ENCODE data around the gene TMEM132C. TPM values are rescaled to one million over a fixed set of nuclear protein-coding genes. Genes with fewer than 3 reads are reported as not detected.

Gene TMEM132C
- total and polyA plus RNA-seq, 2 donors (not counting 3 experiments of a cell fraction or from before 2014, with no cell fraction given): not detected

DNA sequence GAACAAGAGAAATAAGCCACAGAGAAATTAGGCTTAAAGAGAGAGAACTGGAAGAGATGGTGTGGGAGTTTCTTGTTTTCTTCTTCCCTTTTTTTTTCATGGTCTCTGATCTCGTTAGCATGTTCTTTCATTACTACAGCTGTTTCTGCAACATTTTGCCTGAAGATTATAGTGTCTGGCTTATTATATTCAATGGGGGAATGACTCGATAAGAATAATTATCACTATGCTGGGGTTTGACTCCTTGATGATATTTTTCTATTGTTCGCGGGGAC is 70.0 kb downstream of the TMEM132C start:
- H3K27ac ChIP-seq (ENCODE audit: insufficient read depth, low read depth, low read length): no peak overlapping the region
- ChIA-PET POLR2A (no interaction called here), CTCF (no interaction called here)
- intact Hi-C loops (cut with micrococcal nuclease): no loop called here
- H3K79me2 ChIP-seq (ENCODE audit: control insufficient read depth, insufficient read depth, low read length): no peaks in the 10 kb centered on the region
- H3K9me3 ChIP-seq (replicated peaks; ENCODE audit: control insufficient read depth, insufficient read depth, low read length): peaks cover 8% of the 10 kb centered on the region
- FAIRE-seq (no peak), DNase-seq (ENCODE audit: low read depth, low spot score) (no peak)
- H3K4me3 ChIP-seq (replicated peaks in 1 of 3; ENCODE audit: insufficient read depth in 1 of 3, low read depth in 1 of 3, low read length in 3 of 3): no peak overlapping the region
- no TSS peak for BruUV-seq (replicated peaks)
- H3K27me3 ChIP-seq (ENCODE audit: control insufficient read depth in 2 of 2, insufficient read depth in 2 of 2, low read length in 2 of 2): no peaks in the 10 kb centered on the region
- no peaks in the 10 kb centered on the region for H3K4me1 ChIP-seq (ENCODE audit: control insufficient read depth, extremely low read depth, insufficient read depth, low read length)
- TF ChIP-seq CTCF (IDR thresholded peaks at IDR 0.05; ENCODE audit: extremely low read depth in 1 of 2, insufficient read depth in 1 of 2, low read depth in 1 of 2, low read length in 2 of 2) (no peak), MAX (IDR thresholded peaks at IDR 0.05; ENCODE audit: insufficient read depth, insufficient read length) (no peak), JUN (IDR thresholded peaks at IDR 0.05; ENCODE audit: borderline replicate concordance, insufficient read depth, insufficient read length, low read depth) (no peak), POLR2A (IDR thresholded peaks at IDR 0.05; ENCODE audit: low read depth, low read length) (no peak), POLR2AphosphoS5 (IDR thresholded peaks at IDR 0.05; ENCODE audit: insufficient read depth, low read depth, low read length) (no peak), EZH2 (IDR thresholded peaks at IDR 0.05; ENCODE audit: borderline replicate concordance, low read depth, low read length, severe bottlenecking) (no peak), FOS (IDR thresholded peaks at IDR 0.05; ENCODE audit: borderline replicate concordance, insufficient read depth, low read length) (no peak), MYC (IDR thresholded peaks at IDR 0.05; ENCODE audit: low read depth, low read length) (no peak), GATA2 (IDR thresholded peaks at IDR 0.05; ENCODE audit: insufficient read depth, insufficient read length, low read depth, low read length) (no peak)
- no peak overlapping the region for H2AFZ ChIP-seq (ENCODE audit: low read depth, low read length)
- H3K36me3 ChIP-seq (ENCODE audit: control insufficient read depth in 2 of 2, extremely low read depth in 1 of 2, insufficient read depth in 2 of 2, low read length in 2 of 2): no peaks in the 10 kb centered on the region
- no peaks in the 10 kb centered on the region for H3K9me1 ChIP-seq (replicated peaks; ENCODE audit: control insufficient read depth, extremely low read depth, insufficient read depth, low read length)
- no peak overlapping the region for H3K9ac ChIP-seq (replicated peaks; ENCODE audit: extremely low read depth, insufficient read depth, low read length)
- dilution Hi-C loops (cut with MboI; ENCODE audit: extremely low pct_ligation_motif_present, low sequenced_read_pairs): no loop called here
- no peaks in the 10 kb centered on the region for H4K20me1 ChIP-seq (replicated peaks; ENCODE audit: control insufficient read depth, extremely low read depth, insufficient read depth, low read length)
- no peak overlapping the region for H3K4me2 ChIP-seq (ENCODE audit: insufficient read depth, low read length)

Data from endothelial cell of umbilical vein (primary cell).